ENCODE data around the gene CERS1.

- no peak for TF ChIP-seq CTCF (IDR thresholded peaks at IDR 0.05)
- no peak for TF ChIP-seq POLR2A (IDR thresholded peaks at IDR 0.05)
Measured at GRCh38 chr19:18833849-18834643, 61.9 kb downstream of the CERS1 start.

All from testis (tissue), 2 donors.